ENCODE data around the gene MYO9B.
"Not testable (repeated sequence)": the region's sequence is repeated elsewhere in the genome, so short reads cannot be mapped to it uniquely, and the experiment has no call there.

The MYO9B gene

GRCh38 chr19:17159466-17160393, 84.2 kb downstream of the MYO9B start:
- H3K4me3 Mint-ChIP-seq: no peak overlapping the region
- no peak overlapping the region for H3K27ac Mint-ChIP-seq
- no peaks in the 10 kb centered on the region for H3K27me3 Mint-ChIP-seq (ENCODE audit: low read depth)
- peaks cover 4% of the 10 kb centered on the region for H3K4me1 Mint-ChIP-seq
- TF ChIP-seq, protein P1, sequence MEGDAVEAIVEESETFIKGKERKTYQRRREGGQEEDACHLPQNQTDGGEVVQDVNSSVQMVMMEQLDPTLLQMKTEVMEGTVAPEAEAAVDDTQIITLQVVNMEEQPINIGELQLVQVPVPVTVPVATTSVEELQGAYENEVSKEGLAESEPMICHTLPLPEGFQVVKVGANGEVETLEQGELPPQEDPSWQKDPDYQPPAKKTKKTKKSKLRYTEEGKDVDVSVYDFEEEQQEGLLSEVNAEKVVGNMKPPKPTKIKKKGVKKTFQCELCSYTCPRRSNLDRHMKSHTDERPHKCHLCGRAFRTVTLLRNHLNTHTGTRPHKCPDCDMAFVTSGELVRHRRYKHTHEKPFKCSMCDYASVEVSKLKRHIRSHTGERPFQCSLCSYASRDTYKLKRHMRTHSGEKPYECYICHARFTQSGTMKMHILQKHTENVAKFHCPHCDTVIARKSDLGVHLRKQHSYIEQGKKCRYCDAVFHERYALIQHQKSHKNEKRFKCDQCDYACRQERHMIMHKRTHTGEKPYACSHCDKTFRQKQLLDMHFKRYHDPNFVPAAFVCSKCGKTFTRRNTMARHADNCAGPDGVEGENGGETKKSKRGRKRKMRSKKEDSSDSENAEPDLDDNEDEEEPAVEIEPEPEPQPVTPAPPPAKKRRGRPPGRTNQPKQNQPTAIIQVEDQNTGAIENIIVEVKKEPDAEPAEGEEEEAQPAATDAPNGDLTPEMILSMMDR (IDR thresholded peaks at IDR 0.05; ENCODE audit: unreplicated experiment in 3 of 3): no peak
- H3K9me3 Mint-ChIP-seq: no peaks in the 10 kb centered on the region
- peaks cover 57% of the 10 kb centered on the region for H3K36me3 Mint-ChIP-seq (ENCODE audit: low read depth)

- TF ChIP-seq, protein P1 (IDR thresholded peaks at IDR 0.05; ENCODE audit: unreplicated experiment in 3 of 3): no peak
- Mint-ChIP-seq H3K36me3 (ENCODE audit: low read depth) (peaks cover 61% of the 10 kb centered on the region), H3K4me3 (no peak overlapping the region), H3K27me3 (ENCODE audit: low read depth) (no peaks in the 10 kb centered on the region), H3K27ac (no peak overlapping the region), H3K9me3 (no peaks in the 10 kb centered on the region), H3K4me1 (peaks cover 4% of the 10 kb centered on the region)
Measured at GRCh38 chr19:17160908-17161307, 85.3 kb downstream of the MYO9B start.

- not testable (repeated sequence) for H3K27ac Mint-ChIP-seq; H3K9me3 Mint-ChIP-seq; H3K27me3 Mint-ChIP-seq (ENCODE audit: low read depth); H3K4me1 Mint-ChIP-seq; H3K4me3 Mint-ChIP-seq
- H3K36me3 Mint-ChIP-seq (ENCODE audit: low read depth): peaks cover 57% of the 10 kb centered on the region
Measured at GRCh38 chr19:17162131-17162530, 86.6 kb downstream of the MYO9B start.

GRCh38 chr19:17162580-17162979, 87.0 kb downstream of the MYO9B start:
- H3K4me3 Mint-ChIP-seq: no peak overlapping the region
- TF ChIP-seq, protein P1 (IDR thresholded peaks at IDR 0.05; ENCODE audit: unreplicated experiment in 3 of 3): no peak
- H3K27ac Mint-ChIP-seq: no peak overlapping the region
- no peaks in the 10 kb centered on the region for H3K27me3 Mint-ChIP-seq (ENCODE audit: low read depth)
- H3K36me3 Mint-ChIP-seq (ENCODE audit: low read depth): peaks cover 56% of the 10 kb centered on the region
- H3K4me1 Mint-ChIP-seq: peaks cover 4% of the 10 kb centered on the region
- no peaks in the 10 kb centered on the region for H3K9me3 Mint-ChIP-seq

DNA sequence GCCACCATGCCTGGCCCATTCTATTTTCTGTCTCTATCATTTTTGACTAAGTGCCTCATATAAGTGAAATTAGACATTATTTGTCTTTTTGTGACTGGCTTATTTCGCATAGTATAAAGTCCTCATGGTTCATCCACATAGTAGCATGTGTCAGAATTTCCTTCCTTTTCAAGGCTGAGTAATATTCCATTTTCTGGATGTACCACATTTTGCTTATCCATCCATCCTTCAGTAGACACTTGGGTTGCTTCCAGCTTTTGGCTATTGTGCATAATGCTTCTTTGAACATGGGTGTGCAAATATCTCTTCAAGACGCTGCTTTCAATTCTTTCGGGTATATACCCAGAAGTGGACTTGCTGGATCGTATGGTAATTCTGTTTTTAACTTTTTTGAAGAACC, 88.1 kb downstream of the MYO9B start:
- H3K4me3 Mint-ChIP-seq: no peak overlapping the region
- H3K27me3 Mint-ChIP-seq (ENCODE audit: low read depth): no peaks in the 10 kb centered on the region
- peaks cover 62% of the 10 kb centered on the region for H3K36me3 Mint-ChIP-seq (ENCODE audit: low read depth)
- H3K4me1 Mint-ChIP-seq: peaks cover 4% of the 10 kb centered on the region
- no peak overlapping the region for H3K27ac Mint-ChIP-seq
- H3K9me3 Mint-ChIP-seq: no peaks in the 10 kb centered on the region
- TF ChIP-seq, protein P1 (IDR thresholded peaks at IDR 0.05; ENCODE audit: unreplicated experiment in 3 of 3): no peak

GRCh38 chr19:17164639-17165038, 89.1 kb downstream of the MYO9B start:
- Mint-ChIP-seq H3K4me1 (peaks cover 4% of the 10 kb centered on the region), H3K9me3 (no peaks in the 10 kb centered on the region), H3K27ac (no peak overlapping the region), H3K4me3 (no peak overlapping the region), H3K36me3 (ENCODE audit: low read depth) (peaks cover 63% of the 10 kb centered on the region), H3K27me3 (ENCODE audit: low read depth) (no peaks in the 10 kb centered on the region)
- TF ChIP-seq, protein P1 (IDR thresholded peaks at IDR 0.05; ENCODE audit: unreplicated experiment in 3 of 3): no peak

Data from nephron (organoid).